ENCODE results near the gene TUBB1.

DNA sequence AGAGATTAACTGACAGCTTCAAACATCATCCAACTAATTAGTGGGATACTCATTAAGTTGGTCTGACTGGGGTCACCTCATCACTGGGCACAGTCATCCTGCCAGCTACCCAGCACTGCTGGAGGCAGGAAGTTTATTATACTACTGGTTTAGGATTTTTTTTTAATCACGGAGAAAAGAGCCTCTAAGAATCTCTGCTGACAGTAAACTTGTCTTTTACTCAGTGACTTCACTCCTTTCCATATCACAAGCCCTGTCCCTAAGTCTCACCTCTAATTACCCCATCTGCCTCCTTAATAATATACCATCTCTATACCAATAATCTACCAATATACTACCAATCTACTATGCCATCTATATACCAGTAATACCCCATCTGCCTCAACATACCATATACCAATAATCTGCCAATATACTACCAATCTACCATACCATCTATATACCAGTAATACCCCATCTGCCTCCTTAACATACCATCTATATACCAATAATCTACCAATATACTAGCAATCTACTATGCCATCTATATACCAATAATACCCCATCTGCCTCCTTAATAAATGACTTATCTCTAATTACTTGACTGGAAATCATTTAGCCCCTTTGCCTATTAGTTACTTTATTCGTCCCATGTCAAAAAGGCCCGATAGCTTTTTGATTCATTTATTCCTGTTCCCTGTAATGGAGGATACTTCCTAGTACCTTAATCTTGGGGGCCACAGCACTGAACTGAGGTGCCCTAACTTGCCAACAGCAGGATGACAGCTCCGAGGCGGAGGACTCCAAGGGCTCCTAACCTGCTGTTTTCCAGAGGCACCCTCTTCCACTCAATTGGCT is 7.9 kb downstream of the TUBB1 start:
- no peak for TF ChIP-seq EZH2 (IDR thresholded peaks at IDR 0.05; ENCODE audit: low read length)
- TF ChIP-seq, protein P1, sequence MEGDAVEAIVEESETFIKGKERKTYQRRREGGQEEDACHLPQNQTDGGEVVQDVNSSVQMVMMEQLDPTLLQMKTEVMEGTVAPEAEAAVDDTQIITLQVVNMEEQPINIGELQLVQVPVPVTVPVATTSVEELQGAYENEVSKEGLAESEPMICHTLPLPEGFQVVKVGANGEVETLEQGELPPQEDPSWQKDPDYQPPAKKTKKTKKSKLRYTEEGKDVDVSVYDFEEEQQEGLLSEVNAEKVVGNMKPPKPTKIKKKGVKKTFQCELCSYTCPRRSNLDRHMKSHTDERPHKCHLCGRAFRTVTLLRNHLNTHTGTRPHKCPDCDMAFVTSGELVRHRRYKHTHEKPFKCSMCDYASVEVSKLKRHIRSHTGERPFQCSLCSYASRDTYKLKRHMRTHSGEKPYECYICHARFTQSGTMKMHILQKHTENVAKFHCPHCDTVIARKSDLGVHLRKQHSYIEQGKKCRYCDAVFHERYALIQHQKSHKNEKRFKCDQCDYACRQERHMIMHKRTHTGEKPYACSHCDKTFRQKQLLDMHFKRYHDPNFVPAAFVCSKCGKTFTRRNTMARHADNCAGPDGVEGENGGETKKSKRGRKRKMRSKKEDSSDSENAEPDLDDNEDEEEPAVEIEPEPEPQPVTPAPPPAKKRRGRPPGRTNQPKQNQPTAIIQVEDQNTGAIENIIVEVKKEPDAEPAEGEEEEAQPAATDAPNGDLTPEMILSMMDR (optimal IDR thresholded peaks at IDR 0.05 in 1 of 3, IDR thresholded peaks at IDR 0.05 in 1 of 3, conservative IDR thresholded peaks at IDR 0.05 in 1 of 3; ENCODE audit: extremely low read depth in 1 of 3, insufficient read depth in 2 of 3, low read length in 3 of 3): no peak

Measured in keratinocyte (primary cell).